Astrocyte (in vitro differentiated cells and primary cell): ENCODE data around the gene ARRDC1. TPM values are rescaled to one million over a fixed set of nuclear protein-coding genes. Genes with fewer than 3 reads are reported as not detected.

ENCODE experiments used
- DNase-seq: peaks from one replicate; pipeline ENCODE4 v3.0.0-alpha.2; 2010; ENCODE audit warnings: low read depth
- FAIRE-seq: peaks from 2 replicates; lab custom pipeline; 2011; peaks lifted over from hg19 to GRCh38; lab: Jason Lieb, UNC
- H2AFZ ChIP-seq: 2 replicates; pipeline ENCODE4 v1.6.0; 2012; ENCODE audit warnings: low read depth, low read length, inconsistent platforms
- H3K27ac ChIP-seq: 2 replicates; pipeline ENCODE4 v1.5.1; 2011; ENCODE audit warnings: low read depth, low read length, inconsistent platforms
- H3K27me3 ChIP-seq: 2 replicates; pipeline ENCODE4 v1.6.0; 2011; ENCODE audit warnings: low read length, inconsistent platforms; ENCODE audit not compliant: insufficient read depth
- H3K36me3 ChIP-seq: 2 replicates; pipeline ENCODE4 v1.5.1; 2011; ENCODE audit warnings: low read length, inconsistent platforms; ENCODE audit not compliant: insufficient read depth
- H3K4me1 ChIP-seq: 2 replicates; pipeline ENCODE4 v1.5.1; 2011; ENCODE audit warnings: low read length, inconsistent platforms; ENCODE audit not compliant: insufficient read depth
- H3K4me2 ChIP-seq: 2 replicates; pipeline ENCODE4 v1.6.0; 2012; ENCODE audit warnings: low read length, inconsistent platforms
- H3K4me3 ChIP-seq: 2 replicates; pipeline ENCODE4 v1.5.1; 2011; ENCODE audit warnings: low read depth, mild to moderate bottlenecking, low read length, inconsistent platforms; ENCODE audit not compliant: insufficient read depth
- H3K79me2 ChIP-seq: 2 replicates; pipeline ENCODE4 v1.6.0; 2012; ENCODE audit warnings: mild to moderate bottlenecking, low read length, inconsistent platforms; ENCODE audit not compliant: insufficient read depth
- H3K9ac ChIP-seq: 2 replicates; pipeline ENCODE4 v1.6.0; 2012; ENCODE audit warnings: mild to moderate bottlenecking, low read length, inconsistent platforms
- H3K9me3 ChIP-seq: 2 replicates; pipeline ENCODE4 v1.5.1; 2012; ENCODE audit warnings: low read depth, mild to moderate bottlenecking, low read length, inconsistent platforms; ENCODE audit not compliant: insufficient read depth
- H4K20me1 ChIP-seq: 2 replicates; pipeline ENCODE4 v1.6.0; 2012; ENCODE audit warnings: low read length, inconsistent platforms; ENCODE audit not compliant: insufficient read depth
- H3K27ac Mint-ChIP-seq: one replicate; pipeline ENCODE4 v1.8.0; 2021; ENCODE audit warnings: mild to moderate bottlenecking, mixed read lengths; ENCODE audit not compliant: unreplicated experiment
- H3K27me3 Mint-ChIP-seq: one replicate; pipeline ENCODE4 v1.8.0; 2021; ENCODE audit warnings: low read depth, mixed read lengths; ENCODE audit not compliant: unreplicated experiment
- H3K36me3 Mint-ChIP-seq: one replicate; pipeline ENCODE4 v1.8.0; 2021; ENCODE audit warnings: low read depth, mixed read lengths; ENCODE audit not compliant: unreplicated experiment
- H3K4me1 Mint-ChIP-seq: one replicate; pipeline ENCODE4 v1.8.0; 2021; ENCODE audit warnings: low read depth, mixed read lengths; ENCODE audit not compliant: unreplicated experiment
- H3K4me3 Mint-ChIP-seq: one replicate; pipeline ENCODE4 v1.8.0; 2021; ENCODE audit warnings: mild to moderate bottlenecking, moderate library complexity, mixed read lengths; ENCODE audit not compliant: unreplicated experiment
- H3K9me3 Mint-ChIP-seq: one replicate; pipeline ENCODE4 v1.8.0; 2021; ENCODE audit warnings: mild to moderate bottlenecking, mixed read lengths; ENCODE audit not compliant: unreplicated experiment
- CTCF ChIP-seq: IDR thresholded peaks from 2 replicates; pipeline ENCODE4 v1.5.1; 2011; ENCODE audit warnings: low read depth, mild to moderate bottlenecking, inconsistent platforms, low read length, moderate library complexity; ENCODE audit not compliant: insufficient read depth
- EZH2 ChIP-seq: IDR thresholded peaks from 2 replicates; pipeline ENCODE4 v1.6.1; 2012; ENCODE audit warnings: mild to moderate bottlenecking, low read length, inconsistent platforms; ENCODE audit not compliant: insufficient read depth
- total RNA-seq: library from RNA; stranded (reverse); gene quantifications from 2 replicates; pipeline ENCODE4 v1.2.1, GENCODE V29; 2021

The ARRDC1 gene
- total RNA-seq, 1 donor from 2014 or later, result 14.2 TPM

GRCh38 chr9:137583347-137583746 is 22.1 kb upstream of the ARRDC1 start:
- H3K27ac ChIP-seq, result no peak overlapping the region
- H3K9me3 ChIP-seq, result no peaks in the 10 kb centered on the region
- H2AFZ ChIP-seq, result no peak overlapping the region
- FAIRE-seq, result no peak
- peaks cover 5% of the 10 kb centered on the region for H3K4me1 ChIP-seq
- H3K79me2 ChIP-seq, result peaks cover 43% of the 10 kb centered on the region
- H3K9me3 Mint-ChIP-seq, result no peaks in the 10 kb centered on the region
- TF ChIP-seq CTCF, result no peak
- TF ChIP-seq EZH2, result no peak
- no peak overlapping the region for H3K27ac Mint-ChIP-seq
- H3K4me2 ChIP-seq, result no peak overlapping the region
- no peaks in the 10 kb centered on the region for H3K27me3 ChIP-seq
- DNase-seq, result no peak
- peaks cover 8% of the 10 kb centered on the region for H3K36me3 Mint-ChIP-seq
- H3K4me1 Mint-ChIP-seq, result peaks cover 4% of the 10 kb centered on the region
- no peak overlapping the region for H3K4me3 ChIP-seq
- no peak overlapping the region for H3K4me3 Mint-ChIP-seq
- peaks cover 24% of the 10 kb centered on the region for H3K36me3 ChIP-seq
- H3K9ac ChIP-seq, result no peak overlapping the region
- no peaks in the 10 kb centered on the region for H3K27me3 Mint-ChIP-seq
- H4K20me1 ChIP-seq, result peaks cover 54% of the 10 kb centered on the region

DNA sequence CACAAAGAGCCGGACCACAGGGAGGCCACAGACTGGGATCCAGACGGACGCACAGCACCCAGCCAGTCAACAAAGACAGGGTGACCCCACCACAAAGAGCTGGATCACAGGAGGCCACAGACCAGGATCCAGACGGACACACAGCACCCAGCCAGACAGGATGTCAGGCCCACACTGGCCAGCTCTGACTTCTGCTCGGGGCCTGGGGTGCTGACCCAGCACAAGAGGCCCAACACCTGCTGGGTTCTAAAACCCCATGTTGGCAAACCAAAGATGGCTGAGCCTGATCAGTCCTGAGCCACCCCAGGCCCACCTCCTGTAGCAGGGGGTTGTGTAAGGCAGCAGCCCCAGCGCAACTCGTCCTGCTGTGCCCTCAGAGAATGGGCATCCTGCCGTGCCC is 21.5 kb upstream of the ARRDC1 start:
- Histone ChIP-seq H3K4me2 (no peak overlapping the region), H4K20me1 (peaks cover 60% of the 10 kb centered on the region), H2AFZ (no peak overlapping the region), H3K4me3 (no peak overlapping the region), H3K9ac (no peak overlapping the region), H3K9me3 (no peaks in the 10 kb centered on the region), H3K27me3 (no peaks in the 10 kb centered on the region), H3K4me1 (peaks cover 5% of the 10 kb centered on the region), H3K79me2 (peaks cover 49% of the 10 kb centered on the region), H3K27ac (no peak overlapping the region), H3K36me3 (peaks cover 24% of the 10 kb centered on the region)
- peaks cover 8% of the 10 kb centered on the region for H3K36me3 Mint-ChIP-seq
- H3K27ac Mint-ChIP-seq, result peak overlapping the region; percentile 34
- H3K9me3 Mint-ChIP-seq, result no peaks in the 10 kb centered on the region
- H3K27me3 Mint-ChIP-seq, result no peaks in the 10 kb centered on the region
- no peak overlapping the region for H3K4me3 Mint-ChIP-seq
- no peak for DNase-seq
- TF ChIP-seq CTCF (no peak), EZH2 (no peak)
- H3K4me1 Mint-ChIP-seq, result peaks cover 4% of the 10 kb centered on the region
- no peak for FAIRE-seq

GRCh38 chr9:137586854-137587253 is 18.6 kb upstream of the ARRDC1 start:
- no peaks in the 10 kb centered on the region for H3K27me3 ChIP-seq
- peaks cover 10% of the 10 kb centered on the region for H3K4me1 ChIP-seq
- no peak overlapping the region for H3K4me2 ChIP-seq
- DNase-seq (no peak), FAIRE-seq (no peak)
- Mint-ChIP-seq H3K4me3 (no peak overlapping the region), H3K4me1 (peaks cover 4% of the 10 kb centered on the region), H3K27ac (no peak overlapping the region), H3K9me3 (no peaks in the 10 kb centered on the region), H3K36me3 (peaks cover 8% of the 10 kb centered on the region), H3K27me3 (no peaks in the 10 kb centered on the region)
- H3K27ac ChIP-seq, result no peak overlapping the region
- H3K9ac ChIP-seq, result no peak overlapping the region
- peaks cover 58% of the 10 kb centered on the region for H3K79me2 ChIP-seq
- H3K4me3 ChIP-seq, result no peak overlapping the region
- H4K20me1 ChIP-seq, result peaks cover 67% of the 10 kb centered on the region
- H2AFZ ChIP-seq, result no peak overlapping the region
- TF ChIP-seq CTCF (no peak), EZH2 (no peak)
- peaks cover 19% of the 10 kb centered on the region for H3K36me3 ChIP-seq
- H3K9me3 ChIP-seq, result no peaks in the 10 kb centered on the region
